IMR-90 (cell line): ENCODE data around the gene C12orf56. TPM values are rescaled to one million over a fixed set of nuclear protein-coding genes. Genes with fewer than 3 reads are reported as not detected.

ENCODE experiments used
- ATAC-seq: fragments of 200-7000 bp; cut with Tn5 transposase; 2 replicates; pipeline ENCODE4 v1.9.1; 2020; ENCODE audit warnings: low read depth, mild to moderate bottlenecking, moderate library complexity
- BruUV-seq: library from RNA; stranded (reverse); fragments of 400-500 nt; replicated peaks from 2 replicates; lab custom pipeline; 2021; lab: Mats Ljungman, UMichigan
- CTCF ChIA-PET: fragments of 300-600 bp; formaldehyde crosslinking; extraction: SDS; loops from one replicate; lab custom pipeline; 2021; ENCODE audit warnings: antibody characterized with exemption; lab: Yijun Ruan, JAX
- POLR2A ChIA-PET: fragments of 300-600 bp; sonication (Branson Sonifier 250); formaldehyde crosslinking; loops from one replicate; lab custom pipeline; 2022; ENCODE audit warnings: antibody characterized with exemption; ENCODE audit not compliant: unreplicated experiment; lab: Charles Lee
- DNase-seq: peaks from one replicate; pipeline ENCODE4 v3.0.0; 2013
- H2AFZ ChIP-seq: replicated peaks from 2 replicates; pipeline ENCODE3; 2013; ENCODE audit warnings: low read length, mild to moderate bottlenecking; ENCODE audit not compliant: poor library complexity
- H2AK5ac ChIP-seq: 2 replicates; pipeline ENCODE4 v1.6.1; 2013; ENCODE audit warnings: low read depth, low read length, inconsistent platforms
- H2AK9ac ChIP-seq: replicated peaks from 2 replicates; pipeline ENCODE3; 2013; ENCODE audit warnings: mild to moderate bottlenecking, low read depth, low read length, moderate library complexity; ENCODE audit not compliant: poor library complexity
- H2BK120ac ChIP-seq: 2 replicates; pipeline ENCODE4 v1.6.1; 2013; ENCODE audit warnings: low read depth, low read length, inconsistent platforms
- H2BK15ac ChIP-seq: 3 replicates; pipeline ENCODE4 v1.6.1; 2013; ENCODE audit warnings: low read depth, low read length, inconsistent platforms
- H2BK20ac ChIP-seq: 2 replicates; pipeline ENCODE4 v1.6.1; 2013; ENCODE audit warnings: low read depth, mild to moderate bottlenecking, inconsistent platforms, low read length, moderate library complexity
- H2BK5ac ChIP-seq: 2 replicates; pipeline ENCODE4 v1.6.1; 2013; ENCODE audit warnings: mild to moderate bottlenecking, low read depth, low read length, inconsistent platforms; ENCODE audit not compliant: poor library complexity, severe bottlenecking
- H3K14ac ChIP-seq: replicated peaks from 2 replicates; pipeline ENCODE4 v1.6.1; 2013; ENCODE audit warnings: low read depth, low read length, inconsistent platforms
- H3K18ac ChIP-seq: 2 replicates; pipeline ENCODE4 v1.6.1; 2013; ENCODE audit warnings: low read depth, low read length, control low read depth
- H3K23ac ChIP-seq: 2 replicates; pipeline ENCODE4 v1.6.1; 2013; ENCODE audit warnings: low read depth, low read length, inconsistent platforms
- H3K27ac ChIP-seq: 2 replicates; pipeline ENCODE4 v1.5.1; 2013; ENCODE audit warnings: mild to moderate bottlenecking, control low read depth, low read length; ENCODE audit not compliant: insufficient read depth
- H3K27me3 ChIP-seq: 2 replicates; pipeline ENCODE4 v1.6.1; 2013; ENCODE audit warnings: low read length; ENCODE audit not compliant: control insufficient read depth, insufficient read depth
- H3K36me3 ChIP-seq: 2 replicates; pipeline ENCODE4 v1.6.1; 2013; ENCODE audit warnings: low read length, mixed read lengths; ENCODE audit not compliant: control insufficient read depth, insufficient read depth
- H3K4ac ChIP-seq: 2 replicates; pipeline ENCODE4 v1.6.1; 2013; ENCODE audit warnings: low read depth, low read length, inconsistent platforms
- H3K4me1 ChIP-seq: 2 replicates; pipeline ENCODE4 v1.6.1; 2013; ENCODE audit warnings: low read length, mixed read lengths; ENCODE audit not compliant: control insufficient read depth, insufficient read depth
- H3K4me2 ChIP-seq: 2 replicates; pipeline ENCODE4 v1.6.1; 2013; ENCODE audit warnings: low read depth, mild to moderate bottlenecking, control low read depth, low read length, moderate library complexity
- H3K4me3 ChIP-seq: 2 replicates; pipeline ENCODE4 v1.5.1; 2013; ENCODE audit warnings: low read depth, mild to moderate bottlenecking, control low read depth, low read length, moderate library complexity; ENCODE audit not compliant: insufficient read depth
- H3K56ac ChIP-seq: 2 replicates; pipeline ENCODE4 v1.6.1; 2013; ENCODE audit warnings: low read length, inconsistent platforms; ENCODE audit not compliant: insufficient read depth; ENCODE audit errors: extremely low read depth
- H3K79me1 ChIP-seq, 2 experiments: 2 replicates each; pipeline ENCODE4 v1.6.1; 2013; ENCODE audit warnings: low read length in 2 of 2, inconsistent platforms in 1 of 2, low read depth in 1 of 2
- H3K9ac ChIP-seq: 2 replicates; pipeline ENCODE4 v1.6.1; 2013; ENCODE audit warnings: low read depth, low read length, control low read depth
- H3K9me1 ChIP-seq: 2 replicates; pipeline ENCODE4 v1.6.1; 2013; ENCODE audit warnings: low read length, inconsistent platforms; ENCODE audit not compliant: insufficient read depth
- H3K9me3 ChIP-seq: 2 replicates; pipeline ENCODE4 v1.6.1; 2013; ENCODE audit warnings: low read length; ENCODE audit not compliant: control insufficient read depth, insufficient read depth
- H4K20me1 ChIP-seq: 2 replicates; pipeline ENCODE4 v1.6.1; 2013; ENCODE audit warnings: low read length, inconsistent platforms; ENCODE audit not compliant: insufficient read depth
- H4K5ac ChIP-seq: 2 replicates; pipeline ENCODE4 v1.6.1; 2013; ENCODE audit warnings: mild to moderate bottlenecking, low read depth, low read length, control low read depth
- H4K8ac ChIP-seq, 2 experiments: 2 replicates each; pipeline ENCODE4 v1.6.1; 2013; ENCODE audit warnings: low read depth in 2 of 2, low read length in 2 of 2, control low read depth in 1 of 2, inconsistent platforms in 1 of 2
- H4K91ac ChIP-seq: 2 replicates; pipeline ENCODE4 v1.6.1; 2013; ENCODE audit warnings: low read depth, low read length, inconsistent platforms; ENCODE audit not compliant: insufficient read depth
- BHLHE40 ChIP-seq: fragments of 150-350 bp; IDR thresholded peaks from 2 replicates; pipeline ENCODE4 v1.6.1; 2016; ENCODE audit warnings: mild to moderate bottlenecking, low read depth, low read length
- CEBPB ChIP-seq: IDR thresholded peaks from 2 replicates; pipeline ENCODE4 v1.6.1; 2012; ENCODE audit warnings: low read depth, low read length, improper control_type of control experiment
- CHD1 ChIP-seq: IDR thresholded peaks from 2 replicates; pipeline ENCODE4 v1.6.1; 2012; ENCODE audit warnings: low read depth, low read length, improper control_type of control experiment
- CTCF ChIP-seq: conservative IDR thresholded peaks from 2 replicates; pipeline ENCODE4 v1.5.1; 2012; ENCODE audit warnings: mild to moderate bottlenecking, low read depth, low read length, improper control_type of control experiment
- ELK1 ChIP-seq: fragments of 150-350 bp; IDR thresholded peaks from 2 replicates; pipeline ENCODE4 v1.6.1; 2016; ENCODE audit warnings: low read depth, mild to moderate bottlenecking, low read length, moderate library complexity, borderline replicate concordance
- FOS ChIP-seq: fragments of 150-350 bp; IDR thresholded peaks from 2 replicates; pipeline ENCODE4 v1.6.1; 2016; ENCODE audit warnings: low read depth, low read length
- MAFK ChIP-seq: IDR thresholded peaks from 2 replicates; pipeline ENCODE4 v1.6.1; 2012; ENCODE audit warnings: low read depth, low read length, improper control_type of control experiment
- MAZ ChIP-seq: IDR thresholded peaks from 2 replicates; pipeline ENCODE4 v1.6.1; 2012; ENCODE audit warnings: low read depth, mild to moderate bottlenecking, low read length, improper control_type of control experiment, moderate library complexity, borderline replicate concordance
- MXI1 ChIP-seq: IDR thresholded peaks from 2 replicates; pipeline ENCODE4 v1.6.1; 2012; ENCODE audit warnings: low read depth, mild to moderate bottlenecking, low read length, moderate library complexity, borderline replicate concordance
- NFE2L2 ChIP-seq: fragments of 150-350 bp; IDR thresholded peaks from 2 replicates; pipeline ENCODE4 v1.6.1; 2016; ENCODE audit warnings: low read depth, mild to moderate bottlenecking, low read length
- POLR2A ChIP-seq: IDR thresholded peaks from 2 replicates; pipeline ENCODE4 v1.6.1; 2012; ENCODE audit warnings: mild to moderate bottlenecking, low read depth, low read length
- RAD21 ChIP-seq: IDR thresholded peaks from 2 replicates; pipeline ENCODE4 v1.6.1; 2012; ENCODE audit warnings: low read length, improper control_type of control experiment
- RCOR1 ChIP-seq: IDR thresholded peaks from 2 replicates; pipeline ENCODE4 v1.6.1; 2012; ENCODE audit warnings: mild to moderate bottlenecking, low read length, improper control_type of control experiment; ENCODE audit not compliant: insufficient replicate concordance
- RFX5 ChIP-seq: IDR thresholded peaks from 2 replicates; pipeline ENCODE4 v1.8.0; 2012; ENCODE audit warnings: low read depth, mild to moderate bottlenecking, low read length, moderate library complexity
- SMC3 ChIP-seq: fragments of 150-350 bp; IDR thresholded peaks from 2 replicates; pipeline ENCODE4 v1.6.1; 2016; ENCODE audit warnings: low read depth, mild to moderate bottlenecking, antibody characterized with exemption, low read length, moderate library complexity
- USF2 ChIP-seq: fragments of 150-350 bp; IDR thresholded peaks from 2 replicates; pipeline ENCODE4 v1.6.1; 2017; ENCODE audit warnings: mild to moderate bottlenecking, antibody characterized with exemption, low read length, low read depth
- WGBS, 2 experiments: methylation state at CpG; one replicate each; pipeline versions ENCODE4 v1.1.5 to v1.1.7; 2013; ENCODE audit warnings: missing lambda C conversion rate in 2 of 2; ENCODE audit not compliant: insufficient read length in 1 of 2; ENCODE audit errors: extremely low coverage in 2 of 2; 5-methylcytosine and 5-hydroxymethylcytosine counted together
- dilution Hi-C: fragments of 300-500 bp; cut with HindIII; formaldehyde crosslinking; loops from one replicate; pipeline ENCODE4 v1.14.3; 2018; ENCODE audit warnings: low sequenced_read_pairs; ENCODE audit not compliant: unreplicated experiment
- in situ Hi-C: fragments of 300-500 bp; cut with MboI; formaldehyde crosslinking; loops from 3 replicates; pipeline ENCODE4 v1.14.3; 2019; ENCODE audit warnings: low sequenced_read_pairs, inconsistent platforms, mixed read lengths
- intact Hi-C: fragments of 100-400 bp; cut with micrococcal nuclease; formaldehyde crosslinking; loops from 2 replicates; pipeline ENCODE4 v1.10.0; 2022
- polyA plus RNA-seq, 3 experiments: library from polyadenylated mRNA; depleted of rRNA; stranded (reverse); fragments of >200 nt; gene quantifications; 2 replicates each; pipeline ENCODE4 v1.2.3, GENCODE V29; 2012; ENCODE audit warnings: low replicate concordance in 1 of 3
- total RNA-seq: library from RNA; depleted of rRNA; stranded (reverse); fragments of >200 nt; gene quantifications from 2 replicates; pipeline ENCODE4 v1.2.3, GENCODE V29; 2012

Gene C12orf56
- total and polyA plus RNA-seq, 2 of the 4 experiments (the other 2 are of a cell fraction), result 0.09 TPM; not detected in 1

- in situ Hi-C loops (no loop called here), intact Hi-C loops (no loop called here), dilution Hi-C loops (no loop called here)
- Histone ChIP-seq H2BK120ac (no peak overlapping the region), H2AK9ac (no peak overlapping the region), H3K4me2 (no peak overlapping the region), H4K8ac (no peak overlapping the region), H4K91ac (no peak overlapping the region), H3K14ac (no peak overlapping the region), H2BK15ac (no peak overlapping the region), H3K4me1 (no peaks in the 10 kb centered on the region), H3K56ac (no peak overlapping the region), H3K9me3 (no peaks in the 10 kb centered on the region), H3K4me3 (no peak overlapping the region), H4K5ac (no peak overlapping the region), H3K4ac (no peak overlapping the region), H3K79me1 (no peaks in the 10 kb centered on the region), H3K27ac (no peak overlapping the region), H2AFZ (no peak overlapping the region), H3K27me3 (no peaks in the 10 kb centered on the region), H2BK5ac (no peak overlapping the region), H3K9ac (no peak overlapping the region), H2AK5ac (no peak overlapping the region), H4K20me1 (no peaks in the 10 kb centered on the region), H3K23ac (no peak overlapping the region), H2BK20ac (no peak overlapping the region), H3K18ac (no peak overlapping the region), H3K36me3 (no peaks in the 10 kb centered on the region), H3K9me1 (no peaks in the 10 kb centered on the region)
- ATAC-seq (no peak), DNase-seq (no peak)
- CTCF ChIA-PET, result no interaction called here
- BruUV-seq, result no TSS peak
- 77% methylated on average over 2 of the region's 4 CpGs; no CpG with 5 or more reads in 1 of the 2 experiments for WGBS, 2 experiments
- no peak for TF ChIP-seq USF2
- TF ChIP-seq FOS, result no peak
- TF ChIP-seq SMC3, result no peak
- TF ChIP-seq RCOR1, result no peak
- no peak for TF ChIP-seq CHD1
- TF ChIP-seq BHLHE40, result no peak
- no peak for TF ChIP-seq CTCF
- no peak for TF ChIP-seq RFX5
- TF ChIP-seq NFE2L2, result no peak
- TF ChIP-seq POLR2A, result no peak
- no peak for TF ChIP-seq MAFK
- TF ChIP-seq RAD21, result no peak
- no peak for TF ChIP-seq MAZ
- TF ChIP-seq MXI1, result no peak
- no peak for TF ChIP-seq ELK1
- TF ChIP-seq CEBPB, result no peak
- POLR2A ChIA-PET, result no interaction called here
These were observed 78.7 kb downstream of the C12orf56 start for GRCh38 chr12:64311877-64312276.
